CD4-positive, alpha-beta T cell treated with Interleukin-15 for 4 hours (primary cell): Measurements from ENCODE around the gene METTL16.
A peak's percentile ranks its signal among the peaks of the same experiment; 100 is the strongest.
"Not testable (repeated sequence)": the region's sequence is repeated elsewhere in the genome, so short reads cannot be mapped to it uniquely, and the experiment has no call there.

ENCODE experiments used
- DNase-seq: peaks from one replicate; pipeline ENCODE4 v3.0.0-alpha.2; 2020; ENCODE audit warnings: low spot score

METTL16 gene

DNA sequence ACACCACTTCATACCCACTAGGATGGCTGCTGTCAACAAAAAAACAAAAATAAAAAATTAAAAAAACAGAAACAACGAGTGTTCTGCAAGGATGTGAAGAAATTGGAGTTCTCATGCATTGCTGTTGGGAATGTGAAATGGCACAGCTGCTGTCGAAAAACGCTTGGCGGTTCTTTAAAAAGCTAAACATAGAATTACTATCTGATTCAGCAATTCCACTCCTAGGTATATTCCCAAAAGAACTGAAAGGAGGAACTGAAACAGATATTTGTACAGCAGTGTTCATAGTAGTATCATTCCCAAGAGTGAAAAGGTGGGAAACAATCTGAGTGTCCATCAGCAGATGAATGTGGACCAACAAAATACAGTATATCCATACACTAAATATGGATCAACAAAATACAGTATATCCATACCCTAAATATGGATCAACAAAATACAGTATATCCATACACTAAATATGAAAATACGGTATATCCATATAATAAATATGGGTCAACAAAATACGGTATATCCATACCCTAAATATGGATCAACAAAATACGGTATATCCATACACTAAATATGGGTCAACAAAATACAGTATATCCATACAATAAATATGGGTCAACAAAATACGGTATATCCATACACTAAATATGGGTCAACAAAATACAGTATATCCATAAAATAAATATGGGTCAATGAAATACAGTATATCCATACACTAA, 8.7 kb downstream of the METTL16 start:
- DNase-seq: no peak

DNA sequence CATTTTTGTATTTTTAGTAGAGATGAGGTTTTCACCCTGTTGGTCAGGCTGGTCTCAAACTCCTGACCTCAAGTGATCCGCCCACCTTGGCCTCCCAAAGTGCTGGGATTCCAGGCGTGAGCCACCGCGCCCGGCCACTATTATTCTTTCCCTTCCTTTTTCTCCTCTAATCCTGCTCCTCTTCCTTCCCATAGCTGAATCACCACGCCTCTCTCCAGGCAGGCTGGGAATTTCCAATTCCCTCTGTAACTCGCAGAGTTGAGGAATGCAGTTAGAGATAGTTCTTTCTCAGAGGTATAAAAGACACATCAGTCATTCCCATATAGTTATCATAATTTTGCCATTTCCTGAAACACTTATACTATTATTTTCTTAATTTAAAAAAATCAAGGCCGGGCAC, 11.2 kb downstream of the METTL16 start:
- DNase-seq: no peak

DNA sequence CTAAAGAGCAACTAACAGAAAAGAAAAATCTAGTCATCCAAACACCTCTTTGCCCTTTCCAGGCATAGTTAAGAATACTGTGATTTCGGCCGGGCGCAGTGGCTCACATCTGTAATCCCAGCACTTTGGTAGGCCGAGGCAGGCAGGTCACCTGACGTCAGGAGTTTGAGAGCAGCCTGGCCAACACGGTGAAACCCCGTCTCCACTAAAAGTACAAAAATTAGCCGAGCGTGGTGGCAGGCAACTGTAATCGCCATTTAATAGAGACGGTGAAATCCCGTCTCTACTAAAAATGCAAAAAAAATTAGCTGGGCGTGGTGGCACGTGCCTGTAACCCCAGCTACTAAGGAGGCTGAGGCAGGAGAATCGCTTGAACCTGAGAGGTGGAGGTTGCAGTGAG, 22.4 kb downstream of the METTL16 start:
- DNase-seq: not testable (repeated sequence)

DNA sequence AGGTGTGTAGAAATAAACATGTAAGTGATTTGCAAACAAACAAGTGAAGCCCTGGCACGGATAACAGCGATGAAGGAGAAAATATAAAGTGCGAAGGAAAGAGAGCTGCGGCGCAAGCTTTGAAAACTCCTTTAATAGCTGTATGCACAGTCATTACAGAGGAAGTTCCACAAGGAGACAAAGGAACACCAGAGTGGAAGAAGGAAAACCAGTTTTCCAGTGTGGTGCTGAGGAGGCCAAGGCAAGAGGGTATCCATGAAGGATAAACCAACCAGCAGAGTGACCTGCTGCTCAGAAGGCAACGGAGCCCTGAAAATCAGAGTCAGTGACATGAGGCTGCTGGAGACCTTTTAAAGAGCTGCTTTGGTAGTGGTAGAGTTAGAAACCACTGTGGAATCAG, 24.4 kb downstream of the METTL16 start:
- DNase-seq: no peak

DNA sequence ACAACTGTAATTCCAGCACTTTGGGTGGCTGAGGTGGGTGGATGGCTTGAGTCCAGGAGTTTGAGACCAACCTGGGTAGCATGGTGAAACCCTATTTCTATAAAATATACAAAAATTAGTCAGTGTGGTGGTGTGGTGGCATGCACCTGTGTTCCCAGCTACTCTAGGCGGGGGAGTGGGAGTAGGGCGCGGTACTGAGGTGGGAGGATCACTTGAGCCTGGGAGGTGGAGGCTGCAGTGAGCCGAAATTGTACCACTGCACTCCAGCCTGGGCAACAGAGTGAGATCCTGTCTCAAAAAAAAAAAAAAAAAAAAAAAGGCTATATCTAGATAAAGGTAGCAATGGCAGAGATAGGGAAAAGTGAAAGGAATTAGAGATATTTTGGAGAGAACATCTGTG, 25.0 kb downstream of the METTL16 start:
- DNase-seq: not testable (repeated sequence)

DNA sequence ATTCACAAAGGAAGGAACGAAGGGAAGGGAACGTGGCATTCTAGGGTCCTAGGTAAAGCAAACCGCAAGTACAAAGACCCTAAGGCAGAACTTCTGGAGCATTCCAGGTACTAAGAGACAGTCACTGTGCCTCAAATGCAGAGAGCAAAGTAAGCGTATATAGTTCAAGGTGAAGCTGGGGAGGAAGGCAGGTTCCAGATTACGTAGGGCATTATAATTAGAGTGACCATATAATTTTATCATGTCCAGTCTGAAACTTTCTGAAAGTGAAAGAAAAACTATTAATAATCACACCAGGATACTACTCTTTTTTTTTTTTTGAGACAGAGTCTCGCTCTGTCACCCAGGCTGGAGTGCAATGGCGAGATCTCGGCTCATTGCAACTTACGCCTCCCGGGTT, 25.7 kb downstream of the METTL16 start:
- DNase-seq: no peak

DNA sequence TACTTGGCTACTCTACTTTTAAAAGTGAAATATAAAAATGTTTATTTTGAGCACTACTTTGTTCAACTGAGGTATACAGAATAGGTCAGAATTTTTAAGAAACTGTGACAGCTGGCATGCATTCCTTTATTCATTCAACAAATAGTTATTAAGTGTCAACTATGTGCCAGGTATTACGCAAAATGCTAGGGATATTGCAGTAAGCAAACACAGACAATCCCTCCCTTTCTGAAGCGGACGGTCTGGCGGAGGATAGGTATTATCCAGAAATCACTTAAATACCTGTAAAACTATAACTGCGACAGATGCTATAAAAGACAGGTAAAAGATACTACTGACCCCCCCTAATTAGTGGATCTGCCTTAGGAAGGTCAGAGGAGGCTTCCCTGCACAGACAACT, 26.1 kb downstream of the METTL16 start:
- no peak for DNase-seq

DNA sequence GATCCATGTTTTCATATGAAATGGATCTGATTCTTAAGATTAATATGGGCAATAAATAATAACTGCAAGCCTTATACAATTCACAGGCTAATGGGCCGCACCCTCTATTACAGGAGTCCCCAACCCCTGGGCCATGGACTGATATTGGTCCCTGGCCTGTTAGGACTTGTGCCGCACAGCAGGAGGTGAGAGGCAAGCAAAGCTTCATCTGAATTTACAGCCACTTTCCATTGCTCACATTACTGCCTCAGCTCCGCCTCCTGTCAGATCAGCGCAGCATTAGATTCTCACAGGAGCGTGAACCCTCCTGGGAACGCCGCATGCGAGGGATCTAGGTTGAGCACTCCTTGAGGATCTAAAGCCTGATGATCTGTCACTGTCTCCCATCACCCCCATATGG, 26.8 kb downstream of the METTL16 start:
- no peak for DNase-seq

DNA sequence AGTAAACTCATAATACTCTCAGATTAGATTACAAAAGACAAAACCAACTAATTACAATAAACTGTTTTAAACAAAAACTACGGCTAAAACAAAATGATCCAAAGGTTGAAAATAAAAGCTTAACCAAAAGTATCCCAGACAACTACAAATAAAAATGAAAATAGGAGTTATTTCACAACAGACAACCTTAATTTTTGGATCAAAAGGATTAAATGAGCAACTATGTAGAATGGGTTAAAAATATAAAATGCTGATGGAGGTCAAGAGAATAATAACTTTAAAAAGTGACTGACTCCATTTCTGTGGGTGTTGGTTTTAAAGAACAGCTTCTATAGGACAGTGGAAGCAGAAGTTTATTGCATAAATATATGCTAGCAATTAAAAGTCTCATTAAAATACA, 28.6 kb downstream of the METTL16 start:
- no peak for DNase-seq

DNA sequence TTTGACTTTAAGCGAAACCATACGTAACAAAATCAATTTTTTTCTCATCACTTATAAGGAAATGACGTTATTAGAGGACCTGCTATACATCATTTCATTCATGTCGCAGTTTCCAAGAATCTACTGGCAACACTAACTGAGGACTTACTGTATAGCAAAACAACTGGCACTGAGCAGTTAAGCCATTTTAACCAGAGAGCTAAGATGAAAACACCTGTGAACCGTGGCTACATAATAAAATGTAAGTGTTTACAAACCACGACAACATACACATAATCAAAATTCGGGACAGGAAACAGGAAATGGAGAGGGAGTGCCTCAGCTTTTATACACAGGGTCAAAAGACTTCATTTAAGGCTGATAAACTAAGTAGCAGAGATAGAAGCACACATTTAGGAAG, 29.5 kb downstream of the METTL16 start:
- DNase-seq: peak; percentile 26

DNA sequence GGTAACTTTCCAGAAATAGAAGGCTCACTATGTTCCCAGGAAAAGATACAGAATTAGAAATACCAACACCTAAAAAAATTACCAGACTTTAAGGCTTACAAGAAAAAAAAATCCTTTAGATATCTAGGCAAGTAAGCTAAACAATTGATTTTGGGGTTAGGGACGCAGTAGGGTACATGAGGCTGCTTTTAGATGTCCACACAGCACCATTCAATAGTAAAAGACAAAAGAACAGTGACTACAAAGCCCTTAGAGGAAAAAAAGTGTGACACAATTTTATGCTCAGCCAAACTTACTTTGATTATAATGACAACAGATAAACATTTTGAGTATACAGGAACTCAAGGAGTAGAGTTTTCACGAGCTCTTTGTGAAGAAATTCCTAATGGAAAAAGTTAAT, 29.9 kb downstream of the METTL16 start:
- no peak for DNase-seq

DNA sequence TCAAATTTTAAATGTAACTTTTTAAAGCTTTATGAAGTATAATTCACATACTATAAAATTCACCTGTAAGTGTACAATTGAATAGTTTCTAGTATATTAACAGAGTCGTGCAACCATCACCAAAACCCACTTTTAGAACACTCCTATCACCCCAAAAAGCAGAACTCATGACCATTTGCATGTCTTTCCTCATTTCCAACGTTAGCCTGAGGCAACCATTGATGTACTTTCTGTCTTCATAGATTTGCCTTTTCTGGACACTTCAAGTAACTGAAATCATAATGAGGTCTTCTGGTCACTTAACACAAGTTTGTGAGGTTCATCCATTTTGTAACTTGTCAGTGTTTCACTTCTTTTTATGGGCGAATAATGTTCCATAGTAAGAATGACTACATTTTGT, 33.2 kb downstream of the METTL16 start:
- no peak for DNase-seq

DNA sequence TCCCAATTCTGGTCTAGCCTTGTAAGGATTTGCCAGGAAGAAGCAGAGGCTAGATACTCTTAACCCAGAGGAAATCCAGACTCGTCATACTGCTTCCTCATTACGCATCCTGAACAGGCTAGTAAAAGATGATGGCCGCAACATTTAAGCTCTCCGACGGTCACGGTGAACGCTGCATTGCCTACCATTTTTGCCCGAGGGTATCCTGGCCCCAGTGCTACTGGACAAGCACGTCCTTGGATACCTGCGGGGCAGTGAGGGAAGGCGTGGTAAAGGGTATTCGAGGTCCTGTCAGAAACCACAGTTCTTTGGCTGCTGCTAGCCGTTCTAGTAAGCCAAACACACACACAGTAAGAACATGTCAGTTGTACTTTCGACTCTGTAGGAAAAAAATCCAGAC, 36.6 kb downstream of the METTL16 start:
- no peak for DNase-seq

DNA sequence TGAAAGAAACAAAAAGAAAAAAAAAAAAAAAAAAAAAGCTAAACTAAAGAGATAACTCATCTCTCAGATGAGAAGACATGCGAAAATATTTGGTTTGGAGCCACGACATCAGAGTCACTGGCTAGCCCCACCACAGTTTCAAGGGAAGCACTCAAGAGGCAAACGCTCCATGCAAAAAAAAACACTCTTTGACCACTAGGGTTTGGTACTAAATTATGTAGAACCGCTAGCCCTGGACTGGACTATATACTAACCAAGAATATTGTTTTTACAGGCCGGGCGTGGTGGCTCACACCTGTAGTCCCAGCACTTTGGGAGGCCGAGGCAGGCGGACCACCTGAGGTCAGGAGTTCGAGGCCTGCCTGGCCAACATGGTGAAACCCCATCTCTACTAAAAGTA, 37.3 kb downstream of the METTL16 start:
- DNase-seq: no peak

DNA sequence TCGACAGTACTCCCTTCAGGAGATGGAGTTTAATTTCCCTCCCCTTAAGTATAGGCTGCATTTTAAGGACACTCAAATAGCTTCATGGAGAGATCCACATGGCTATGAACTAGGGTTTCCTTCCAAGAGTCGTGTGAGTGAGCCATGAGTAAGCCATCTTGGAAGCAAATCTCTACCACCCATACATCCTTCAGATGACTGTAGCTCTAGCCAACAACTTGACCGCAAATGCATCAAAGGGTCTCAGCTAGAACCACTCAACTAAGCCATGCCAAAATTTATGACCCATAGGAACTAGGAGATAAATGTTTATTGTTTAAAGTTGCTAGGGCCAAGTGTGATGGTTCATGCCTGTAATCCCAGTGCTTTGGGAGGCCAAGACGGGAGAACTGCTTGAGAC, 43.4 kb downstream of the METTL16 start:
- DNase-seq: no peak

DNA sequence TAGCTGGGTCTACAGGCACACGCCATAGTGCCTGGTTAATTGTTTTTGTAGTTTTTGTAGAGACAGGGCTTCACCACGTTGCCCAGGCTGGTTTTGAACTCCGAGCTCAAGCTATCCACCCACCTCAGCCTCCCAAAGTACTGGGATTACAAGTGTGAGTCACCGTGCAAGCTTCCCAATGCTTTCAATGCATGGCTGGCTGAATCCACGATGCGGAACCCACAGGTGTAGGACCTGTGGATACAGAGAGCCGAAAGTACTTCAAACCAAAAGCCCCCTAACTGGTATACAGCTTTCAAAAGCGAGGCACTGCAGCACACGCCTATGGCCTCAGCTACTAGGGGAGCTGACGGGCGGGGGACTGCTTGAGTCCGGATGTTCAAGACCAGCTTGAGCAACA, 44.8 kb downstream of the METTL16 start:
- no peak for DNase-seq

DNA sequence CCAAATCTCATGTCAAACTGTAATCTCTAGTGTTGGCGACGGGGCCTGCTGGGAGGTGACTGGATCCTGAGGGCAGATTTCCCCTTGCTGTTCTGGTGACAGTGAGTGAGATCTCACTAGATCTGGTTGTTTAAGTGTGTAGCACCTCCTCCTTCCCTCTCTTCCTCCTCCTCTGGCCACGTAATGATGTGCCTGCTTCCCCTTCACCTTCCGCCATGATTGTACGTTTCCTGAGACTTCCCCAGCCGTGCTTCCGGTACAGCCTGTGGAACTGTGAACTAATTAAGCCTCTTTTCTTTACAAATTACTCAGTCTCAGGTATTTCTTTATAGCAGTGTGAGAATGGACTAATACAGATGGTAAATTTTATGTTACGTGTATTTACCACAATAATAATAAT, 49.2 kb downstream of the METTL16 start:
- DNase-seq: no peak

DNA sequence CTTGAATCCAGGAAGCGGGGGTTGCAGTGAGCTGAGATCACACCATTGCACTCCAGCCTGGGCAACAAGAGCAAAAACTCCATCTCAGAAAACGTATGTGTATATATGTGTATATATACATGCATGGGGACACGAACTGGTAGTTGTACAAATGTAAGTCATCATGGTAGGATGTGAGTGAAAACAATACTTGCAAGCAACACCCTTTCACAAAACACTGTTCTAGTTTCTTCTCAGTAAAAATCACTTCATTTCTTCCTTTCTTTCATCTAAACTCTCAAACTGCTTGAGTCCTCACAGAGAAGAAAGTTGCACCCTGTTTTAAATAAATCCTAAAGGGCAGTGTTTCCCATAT, 51.8 kb downstream of the METTL16 start:
- DNase-seq: no peak

DNA sequence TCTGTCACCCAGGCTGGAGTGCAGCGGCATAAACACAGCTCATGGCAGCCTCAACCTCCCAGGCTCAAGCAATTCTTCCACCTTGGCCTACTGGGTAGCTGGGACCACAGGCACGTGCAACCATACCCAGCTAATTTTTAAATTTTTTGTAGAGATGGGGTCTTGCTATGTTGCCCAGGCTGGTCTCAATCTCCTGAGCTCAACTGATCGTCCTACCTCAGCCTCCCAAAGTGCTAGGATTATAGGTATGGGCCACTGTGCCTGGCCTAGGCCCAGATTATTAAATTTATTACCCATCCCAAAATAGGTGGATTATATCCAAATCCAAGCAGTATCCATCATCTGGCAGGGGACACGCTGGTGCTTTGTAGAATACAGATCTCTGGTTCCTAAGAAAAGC, 53.8 kb downstream of the METTL16 start:
- DNase-seq: no peak

DNA sequence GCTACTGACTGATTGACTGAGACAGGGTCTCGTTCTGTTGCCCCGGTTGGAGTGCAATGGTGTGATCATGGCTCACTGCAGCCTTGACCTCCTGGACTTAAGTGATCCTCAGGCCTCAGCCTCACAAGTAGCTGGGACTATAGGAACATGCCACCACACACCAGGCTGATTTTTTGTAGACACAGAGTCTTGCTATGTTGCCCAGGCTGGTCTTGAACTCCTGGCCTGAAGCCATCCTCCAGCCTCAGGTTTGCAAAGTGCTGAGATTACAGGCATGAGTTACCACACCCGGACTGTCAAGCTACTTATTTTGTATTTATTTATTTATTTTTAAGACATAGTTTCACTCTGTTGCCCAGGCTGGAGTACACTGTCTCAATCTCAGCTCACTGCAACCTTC, 55.2 kb downstream of the METTL16 start:
- DNase-seq: no peak

DNA sequence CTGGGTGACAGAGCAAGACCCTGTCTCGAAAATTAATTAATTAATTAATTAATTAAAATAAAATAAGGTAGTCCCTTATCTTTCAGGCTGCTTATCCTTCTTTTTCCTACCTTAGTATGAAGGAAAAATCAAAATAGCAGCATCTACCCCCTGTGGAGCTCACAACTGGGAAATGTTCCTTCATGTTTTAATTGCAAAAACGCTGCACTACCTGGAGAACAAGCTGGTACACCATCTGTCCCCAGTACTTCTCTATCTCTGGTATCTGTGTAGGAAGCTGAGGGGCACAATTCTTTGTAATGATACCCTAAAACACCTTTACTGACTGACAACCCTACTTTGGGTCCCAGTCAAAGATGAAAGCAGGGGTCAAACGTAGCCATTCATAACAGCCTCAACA, 55.7 kb downstream of the METTL16 start:
- DNase-seq: no peak

DNA sequence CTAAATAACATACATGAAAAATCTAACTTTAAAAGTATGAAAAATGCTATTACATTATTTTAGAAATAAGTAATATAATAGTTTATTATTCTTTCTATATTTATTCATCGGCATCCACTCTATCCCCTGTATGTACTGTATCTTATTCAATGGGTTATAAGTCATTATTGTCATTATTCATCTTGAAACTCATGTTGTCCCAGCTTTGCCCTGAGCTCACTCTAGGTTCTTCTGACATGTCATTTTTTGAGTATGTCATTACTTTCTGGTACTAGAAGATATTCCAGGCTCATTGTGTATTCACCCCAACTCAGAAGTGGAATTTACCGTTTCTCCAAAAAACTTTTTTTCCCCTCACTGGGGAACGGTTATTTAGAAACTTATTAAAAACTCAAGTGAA, 57.8 kb downstream of the METTL16 start:
- DNase-seq: no peak

DNA sequence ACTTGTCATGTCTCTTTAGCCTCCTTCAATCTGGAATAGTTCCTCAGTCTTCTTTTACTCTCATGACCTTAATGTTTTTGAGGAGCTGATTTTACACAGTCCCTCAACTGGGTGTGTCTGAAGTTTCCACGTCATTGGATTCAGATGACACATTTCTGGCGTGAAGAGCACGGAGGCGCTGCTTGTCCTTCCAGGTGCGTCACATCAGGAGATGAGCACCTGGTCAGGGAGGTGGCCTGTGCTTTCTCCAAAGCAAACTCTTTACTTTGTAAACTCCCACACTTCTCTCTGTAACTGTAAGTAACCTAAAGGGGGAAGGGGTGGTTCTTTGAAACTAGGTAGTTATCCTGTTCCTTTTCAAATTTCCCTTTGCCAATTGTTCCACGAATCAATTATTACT, 58.4 kb downstream of the METTL16 start:
- no peak for DNase-seq

DNA sequence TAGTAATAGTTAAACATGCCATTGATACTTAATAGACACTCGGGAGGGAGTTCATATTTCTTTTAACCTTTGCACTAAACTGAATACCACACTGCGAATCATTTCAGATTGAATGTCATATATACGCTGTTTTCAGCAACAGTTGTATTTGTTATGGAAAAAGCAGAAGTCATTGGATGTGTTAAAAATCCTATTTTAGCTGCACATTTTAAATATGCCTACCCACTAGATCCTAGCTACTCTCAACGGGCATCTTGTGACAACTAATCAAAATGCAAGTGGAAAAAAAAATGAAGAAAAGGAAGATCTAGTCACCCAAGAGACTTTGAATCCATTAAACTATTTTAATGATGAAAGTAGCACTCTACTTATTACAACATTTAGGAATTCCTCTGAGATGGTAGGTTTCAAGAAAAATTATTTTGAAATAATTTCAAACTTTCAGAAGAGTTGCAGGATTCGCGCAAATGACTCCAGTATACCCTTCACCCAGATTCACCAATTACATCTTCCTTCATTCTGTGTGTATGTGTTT, 59.4 kb downstream of the METTL16 start:
- DNase-seq: no peak
